K562 treated with DMSO at 1 percent for 12 hours (cell line): ENCODE data around the gene GPX7. TPM values are rescaled to one million over a fixed set of nuclear protein-coding genes. Genes with fewer than 3 reads are reported as not detected.

Experiments used
- total RNA-seq: library from RNA; unstranded; fragments of 300-600 nt; gene quantifications from 2 replicates; pipeline ENCODE4 v1.2.3, GENCODE V29; 2022; ENCODE audit not compliant: insufficient read depth

The GPX7 gene
- not detected in 2 replicates for total RNA-seq

DNA sequence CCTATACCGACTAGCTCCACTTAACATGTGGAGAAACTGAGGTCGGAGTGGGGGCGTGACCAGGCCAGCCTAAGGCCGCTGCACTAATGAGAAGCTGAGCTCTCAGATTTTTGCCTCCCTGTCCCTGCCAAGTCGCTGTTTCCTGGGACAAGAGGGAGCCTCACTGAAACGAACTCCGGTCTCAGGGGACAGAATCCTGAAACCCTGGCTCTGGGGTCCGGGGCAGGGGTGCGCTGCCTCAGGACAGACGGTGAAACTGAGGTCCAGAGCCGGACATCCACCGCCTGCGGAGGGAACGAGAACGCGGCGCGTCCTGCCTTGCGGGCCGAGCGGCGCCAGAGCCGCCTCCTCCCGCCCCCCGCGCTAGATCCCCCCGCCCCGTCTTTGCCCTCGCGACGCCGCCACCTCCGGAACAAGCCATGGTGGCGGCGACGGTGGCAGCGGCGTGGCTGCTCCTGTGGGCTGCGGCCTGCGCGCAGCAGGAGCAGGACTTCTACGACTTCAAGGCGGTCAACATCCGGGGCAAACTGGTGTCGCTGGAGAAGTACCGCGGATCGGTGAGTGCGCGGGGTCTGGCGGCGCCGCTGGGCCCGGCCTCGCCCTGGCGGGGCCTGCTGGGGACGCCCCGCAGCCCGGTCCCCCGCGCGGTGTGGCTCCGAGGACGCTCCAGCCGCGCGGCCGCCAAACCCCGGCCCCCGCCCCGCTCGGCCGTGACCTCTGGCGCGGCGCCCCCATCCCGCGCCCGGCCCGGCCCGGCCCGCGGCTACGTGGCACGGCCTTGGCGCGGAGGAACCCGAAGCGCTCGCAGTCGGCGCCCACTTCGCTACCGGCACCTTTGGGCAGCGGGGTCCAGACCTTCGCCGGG lies at the start of gene GPX7:
Gene GPX7, plus strand, starts transcription at position 381 of the 865 bp plus-strand sequence. Its CDS starts 39 bp downstream, at position 420.

DNA sequence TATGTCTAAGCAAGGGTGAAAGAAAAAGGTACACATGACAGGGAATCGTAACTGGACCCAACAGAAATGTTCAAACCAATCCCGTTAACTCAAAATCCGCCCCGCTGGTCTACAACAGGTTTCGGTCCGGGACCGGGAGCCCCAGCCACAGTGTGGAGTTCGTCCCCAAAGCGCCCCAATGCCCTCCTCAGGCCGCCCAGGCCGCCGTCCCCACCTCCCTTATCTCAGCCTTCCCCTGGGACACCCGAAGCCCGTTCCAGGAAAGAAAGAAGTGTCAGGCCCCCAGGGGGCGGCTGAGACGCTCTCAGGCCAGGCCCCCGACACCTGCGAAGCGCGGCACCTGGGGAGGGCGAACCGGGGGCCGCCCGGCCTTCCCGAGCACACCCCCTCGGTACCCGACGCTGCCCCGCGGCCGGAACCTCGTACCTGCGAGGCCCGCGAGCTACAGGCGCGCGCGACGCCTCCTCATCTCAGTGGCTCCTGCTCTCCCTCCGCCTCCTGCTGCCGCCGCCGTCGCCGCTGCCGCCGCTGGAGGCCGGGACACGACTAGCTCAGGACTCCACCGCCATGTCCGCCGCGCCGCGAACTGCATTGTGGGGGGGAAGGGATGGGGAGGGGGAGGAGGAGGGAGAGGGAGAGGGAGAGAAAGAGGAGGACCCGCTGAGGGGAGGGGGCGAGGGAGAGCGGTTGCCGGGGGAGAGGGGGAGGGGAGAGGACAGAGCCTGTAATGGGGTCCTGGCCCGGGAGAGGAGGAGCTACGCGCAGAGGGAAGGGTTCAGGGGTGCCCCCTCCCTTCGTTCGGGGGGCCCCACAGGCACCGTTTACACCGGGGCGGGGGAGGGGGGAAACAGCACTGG lies 49.4 kb upstream of the GPX7 start, which contains the start of gene TUT4:
Gene TUT4, minus strand, starts transcription at position 588 of the 857 bp plus-strand sequence. CDS start 26,812 bp downstream, outside the sequence.

DNA sequence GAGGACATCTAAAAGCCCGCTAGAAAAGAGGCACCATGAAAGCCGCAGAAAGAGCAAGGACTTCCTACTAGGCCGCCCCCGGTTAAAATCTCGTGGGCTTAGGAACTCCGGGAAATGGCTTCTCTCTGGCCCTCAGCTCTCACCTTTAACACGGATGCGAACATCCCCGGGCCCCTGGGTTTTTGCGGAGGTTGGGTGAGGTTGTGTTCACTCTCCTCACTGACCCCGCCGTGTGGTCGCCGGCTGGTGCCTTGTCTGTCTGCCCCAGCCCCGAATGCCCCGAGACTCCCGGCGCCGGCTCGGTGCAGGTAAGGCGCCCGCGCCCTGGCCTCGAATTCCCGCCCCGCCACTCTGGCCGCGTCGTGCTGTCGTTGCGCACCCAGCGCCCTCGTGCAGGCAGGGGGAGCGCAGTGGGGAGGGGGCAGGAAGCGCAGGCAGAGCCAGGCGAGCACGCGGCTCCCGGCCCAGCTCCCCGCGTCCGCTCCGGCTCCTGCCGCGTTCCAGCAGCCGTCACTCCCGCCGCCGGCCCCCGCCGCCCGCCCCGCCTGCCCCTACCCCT lies 30.6 kb downstream of the GPX7 start, which contains the start of gene SHISAL2A:
Gene SHISAL2A, plus strand, starts transcription at position 437 of the 559 bp plus-strand sequence. CDS start 326 bp downstream, outside the sequence.

Other genes with a start within 250 kb of the GPX7 start
- 27.4 and 40.9 TPM in 2 replicates for gene CC2D1B, start 236.2 kb upstream of the GPX7 start, total RNA-seq
- gene ORC1, start 197.9 kb upstream of the GPX7 start, total RNA-seq: 30.6 and 59.6 TPM in 2 replicates
- gene PRPF38A, start 197.8 kb upstream of the GPX7 start, total RNA-seq: 32.0 and 59.2 TPM in 2 replicates
- gene TUT4, start 49.3 kb upstream of the GPX7 start, total RNA-seq: 24.4 and 48.8 TPM in 2 replicates
- gene SHISAL2A, start 30.8 kb downstream of the GPX7 start, total RNA-seq: not detected in 2 replicates
- 9.2 and 22.8 TPM in 2 replicates for gene COA7, start 96.0 kb downstream of the GPX7 start, total RNA-seq
- 3.4 and 19.2 TPM in 2 replicates for gene ZYG11B, start 124.1 kb downstream of the GPX7 start, total RNA-seq
- gene ZYG11A, start 240.4 kb downstream of the GPX7 start, total RNA-seq: 2.6 and 6.7 TPM in 2 replicates